SJCRH30 (cell line): ENCODE measurements around the gene GCDH. TPM values are rescaled to one million over a fixed set of nuclear protein-coding genes. Genes with fewer than 3 reads are reported as not detected.
A peak's percentile ranks its signal among the peaks of the same experiment; 100 is the strongest.

Experiments
- DNase-seq, 2 experiments: peaks; one replicate each; pipeline ENCODE4 v3.0.0-alpha.2; 2015 to 2020
- H3K27ac ChIP-seq: fragments of 250-450 bp; sonication (Bioruptor Pico); 2 replicates; pipeline ENCODE4 v1.5.1; 2020; ENCODE audit warnings: mild to moderate bottlenecking, moderate library complexity
- H3K27me3 ChIP-seq: fragments of 250-450 bp; sonication (Bioruptor Pico); 2 replicates; pipeline ENCODE4 v1.5.1; 2020; ENCODE audit warnings: mild to moderate bottlenecking, moderate library complexity
- H3K36me3 ChIP-seq: fragments of 250-450 bp; sonication (Bioruptor Pico); 2 replicates; pipeline ENCODE4 v1.5.1; 2020; ENCODE audit warnings: mild to moderate bottlenecking, moderate library complexity
- H3K4me1 ChIP-seq: fragments of 250-450 bp; sonication (Bioruptor Pico); 2 replicates; pipeline ENCODE4 v1.5.1; 2020; ENCODE audit warnings: mild to moderate bottlenecking, moderate library complexity
- H3K4me3 ChIP-seq: fragments of 250-450 bp; sonication (Bioruptor Pico); 2 replicates; pipeline ENCODE4 v1.5.1; 2020; ENCODE audit warnings: mild to moderate bottlenecking, moderate library complexity
- H3K9me3 ChIP-seq: fragments of 250-450 bp; sonication (Bioruptor Pico); replicated peaks from 2 replicates; pipeline ENCODE4 v1.5.1; 2020; ENCODE audit warnings: mild to moderate bottlenecking, moderate library complexity
- total RNA-seq: library from RNA; depleted of rRNA; stranded (reverse); fragments of >200 nt; shearing (Covaris generic); gene quantifications from 2 replicates; pipeline ENCODE4 v1.2.3, GENCODE V29; 2014

Gene GCDH
- total RNA-seq, 1 experiment from 2014 or later: 29.7 TPM

GRCh38 chr19:12937093-12937926 is 46.4 kb downstream of the GCDH start:
- Histone ChIP-seq H3K27ac (peak overlapping the region; percentile 57), H3K27me3 (no peaks in the 10 kb centered on the region), H3K9me3 (no peaks in the 10 kb centered on the region), H3K4me3 (peak overlapping the region; percentile 90), H3K36me3 (peaks cover 33% of the 10 kb centered on the region), H3K4me1 (peaks cover 22% of the 10 kb centered on the region)
- peak; percentile 78 to 82 for DNase-seq

GRCh38 chr19:12937927-12938778 is 47.2 kb downstream of the GCDH start, which contains the start of gene CALR:
Gene CALR, plus strand, starts transcription at chr19:12938609. Its CDS starts 71 bp downstream, at chr19:12938680.
- H3K36me3 ChIP-seq: peaks cover 39% of the 10 kb centered on the region
- H3K4me3 ChIP-seq: peak within 1 kb of the TSS; percentile 90
- peak within 1 kb of the TSS; percentile 57 for H3K27ac ChIP-seq

GRCh38 chr19:12938779-12939601 is 48.0 kb downstream of the GCDH start:
- peak overlapping the region; percentile 50 for H3K27ac ChIP-seq
- no peaks in the 10 kb centered on the region for H3K9me3 ChIP-seq
- DNase-seq: peak; percentile 59
- H3K27me3 ChIP-seq: no peaks in the 10 kb centered on the region
- H3K4me1 ChIP-seq: peaks cover 17% of the 10 kb centered on the region
- H3K36me3 ChIP-seq: peaks cover 46% of the 10 kb centered on the region
- peak overlapping the region; percentile 90 for H3K4me3 ChIP-seq

More at GRCh38 chr19:12937927-12938778, 47.2 kb downstream of the GCDH start, which contains the start of gene CALR:
- H3K4me1 ChIP-seq: peaks cover 19% of the 10 kb centered on the region
- H3K9me3 ChIP-seq: no peaks in the 10 kb centered on the region
- no peaks in the 10 kb centered on the region for H3K27me3 ChIP-seq
- DNase-seq: peak; percentile 100

GRCh38 chr19:12939975-12940423 is 49.0 kb downstream of the GCDH start:
- Histone ChIP-seq H3K4me3 (peak overlapping the region; percentile 90), H3K27ac (no peak overlapping the region), H3K27me3 (no peaks in the 10 kb centered on the region), H3K4me1 (peaks cover 15% of the 10 kb centered on the region), H3K36me3 (peaks cover 55% of the 10 kb centered on the region), H3K9me3 (no peaks in the 10 kb centered on the region)
- no peak for DNase-seq

- Histone ChIP-seq H3K36me3 (peaks cover 56% of the 10 kb centered on the region), H3K27me3 (no peaks in the 10 kb centered on the region), H3K4me1 (peaks cover 15% of the 10 kb centered on the region), H3K4me3 (no peak overlapping the region), H3K9me3 (no peaks in the 10 kb centered on the region), H3K27ac (no peak overlapping the region)
- DNase-seq: no peak
Observed at GRCh38 chr19:12940897-12941296, 49.9 kb downstream of the GCDH start.

GRCh38 chr19:12943437-12944044 is 52.6 kb downstream of the GCDH start:
- no peak overlapping the region for H3K27ac ChIP-seq
- no peaks in the 10 kb centered on the region for H3K27me3 ChIP-seq
- H3K9me3 ChIP-seq: no peaks in the 10 kb centered on the region
- peaks cover 11% of the 10 kb centered on the region for H3K4me1 ChIP-seq
- no peak overlapping the region for H3K4me3 ChIP-seq
- DNase-seq: no peak
- peaks cover 70% of the 10 kb centered on the region for H3K36me3 ChIP-seq

GRCh38 chr19:12944104-12944674 is 53.2 kb downstream of the GCDH start:
- no peak overlapping the region for H3K27ac ChIP-seq

GRCh38 chr19:12945479-12946091 is 54.6 kb downstream of the GCDH start, which contains the start of gene RAD23A:
Gene RAD23A, plus strand, starts transcription at chr19:12945862. Its CDS starts 87 bp downstream, at chr19:12945949.
- Histone ChIP-seq H3K4me3 (peak within 1 kb of the TSS; percentile 70), H3K27ac (peak within 1 kb of the TSS; percentile 80), H3K27me3 (no peaks in the 10 kb centered on the region), H3K9me3 (no peaks in the 10 kb centered on the region), H3K36me3 (peaks cover 73% of the 10 kb centered on the region), H3K4me1 (no peaks in the 10 kb centered on the region; the same call in 1 of the 2 replicates)
- peak; percentile 99 to 100 for DNase-seq

More at GRCh38 chr19:12944104-12944674, 53.2 kb downstream of the GCDH start:
- no peak for DNase-seq
- Histone ChIP-seq H3K4me3 (no peak overlapping the region), H3K9me3 (no peaks in the 10 kb centered on the region), H3K4me1 (peaks cover 11% of the 10 kb centered on the region), H3K27me3 (no peaks in the 10 kb centered on the region), H3K36me3 (peaks cover 74% of the 10 kb centered on the region)

- Histone ChIP-seq H3K36me3 (peaks cover 73% of the 10 kb centered on the region), H3K27ac (peak overlapping the region; percentile 80), H3K4me3 (peak overlapping the region; percentile 70), H3K27me3 (no peaks in the 10 kb centered on the region), H3K9me3 (no peaks in the 10 kb centered on the region), H3K4me1 (no peaks in the 10 kb centered on the region; the same call in 1 of the 2 replicates)
- peak; percentile 89 to 90 for DNase-seq
Observed at GRCh38 chr19:12946092-12946721, 55.2 kb downstream of the GCDH start.

GRCh38 chr19:12946731-12947496 is 56.0 kb downstream of the GCDH start:
- Histone ChIP-seq H3K4me1 (peaks cover 2% of the 10 kb centered on the region; the same call in 1 of the 2 replicates), H3K36me3 (peaks cover 73% of the 10 kb centered on the region), H3K9me3 (no peaks in the 10 kb centered on the region), H3K4me3 (peak overlapping the region; percentile 70), H3K27me3 (no peaks in the 10 kb centered on the region), H3K27ac (peak overlapping the region; percentile 80)
- no peak for DNase-seq

- peaks cover 12% of the 10 kb centered on the region for H3K4me1 ChIP-seq
- H3K4me3 ChIP-seq: no peak overlapping the region
- no peak overlapping the region for H3K27ac ChIP-seq
- H3K36me3 ChIP-seq: peaks cover 71% of the 10 kb centered on the region
- no peak for DNase-seq
- no peaks in the 10 kb centered on the region for H3K9me3 ChIP-seq
- H3K27me3 ChIP-seq: no peaks in the 10 kb centered on the region
Observed at GRCh38 chr19:12947702-12948611, 57.0 kb downstream of the GCDH start.
